ENCODE results near the gene ATP2A3. TPM values are rescaled to one million over a fixed set of nuclear protein-coding genes. Genes with fewer than 3 reads are reported as not detected.
A peak's percentile ranks its signal among the peaks of the same experiment; 100 is the strongest.

Gene ATP2A3
- total RNA-seq, 2 donors from 2014 or later, result 16.3 to 44.5 TPM

- intact Hi-C loops (cut with DNase I), result no loop called here
- Histone ChIP-seq H3K36me3 (no peaks in the 10 kb centered on the region), H3K9me3 (no peaks in the 10 kb centered on the region), H3K4me1 (replicated peaks) (peaks cover 11% of the 10 kb centered on the region), H3K27ac (no peak overlapping the region), H3K4me3 (no peak overlapping the region), H3K27me3 (replicated peaks; ENCODE audit: insufficient read depth) (no peaks in the 10 kb centered on the region)
- TF ChIP-seq POLR2AphosphoS5 (IDR thresholded peaks at IDR 0.05) (no peak), POLR2A (IDR thresholded peaks at IDR 0.05) (no peak), CTCF (IDR thresholded peaks at IDR 0.05) (no peak)
- 83% methylated on average over 19 of the region's 19 CpGs for WGBS
- DNase-seq (ENCODE audit: low spot score), result no peak
Observed at GRCh38 chr17:3980381-3981014, 16.3 kb upstream of the ATP2A3 start.

- WGBS, result 96% methylated on average over 4 of the region's 4 CpGs
- TF ChIP-seq POLR2A (IDR thresholded peaks at IDR 0.05), result no peak
- TF ChIP-seq CTCF (IDR thresholded peaks at IDR 0.05), result no peak
- no peak for TF ChIP-seq POLR2AphosphoS5 (IDR thresholded peaks at IDR 0.05)
- intact Hi-C loops (cut with DNase I), result no loop called here
- H3K27me3 ChIP-seq (replicated peaks; ENCODE audit: insufficient read depth), result no peaks in the 10 kb centered on the region
- H3K27ac ChIP-seq, result peak overlapping the region in 1 of 2 donors; percentile 56
- H3K9me3 ChIP-seq, result no peaks in the 10 kb centered on the region
- peaks cover 11% of the 10 kb centered on the region for H3K4me1 ChIP-seq (replicated peaks)
- no peaks in the 10 kb centered on the region for H3K36me3 ChIP-seq
- DNase-seq (ENCODE audit: low spot score), result no peak
- no peak overlapping the region for H3K4me3 ChIP-seq
Observed at GRCh38 chr17:3979290-3979611, 15.0 kb upstream of the ATP2A3 start.

- H3K4me3 ChIP-seq, result no peak overlapping the region
- H3K27me3 ChIP-seq (replicated peaks; ENCODE audit: insufficient read depth), result no peaks in the 10 kb centered on the region
- peak overlapping the region in 1 of 2 donors; percentile 56 for H3K27ac ChIP-seq
- H3K9me3 ChIP-seq, result no peaks in the 10 kb centered on the region
- intact Hi-C loops (cut with DNase I), result no loop called here
- peak; percentile 53 for DNase-seq (ENCODE audit: low spot score)
- WGBS, result 70% methylated on average over 6 of the region's 6 CpGs
- H3K36me3 ChIP-seq, result no peaks in the 10 kb centered on the region
- H3K4me1 ChIP-seq (replicated peaks), result peaks cover 11% of the 10 kb centered on the region
- TF ChIP-seq POLR2AphosphoS5 (IDR thresholded peaks at IDR 0.05) (peak; percentile 77), CTCF (IDR thresholded peaks at IDR 0.05) (no peak), POLR2A (IDR thresholded peaks at IDR 0.05) (no peak)
Observed at GRCh38 chr17:3978421-3979289, 14.4 kb upstream of the ATP2A3 start.

- no peak for DNase-seq (ENCODE audit: low spot score)
- Histone ChIP-seq H3K27ac (peak overlapping the region; percentile 50 to 56), H3K4me1 (replicated peaks) (peaks cover 11% of the 10 kb centered on the region), H3K36me3 (no peaks in the 10 kb centered on the region), H3K4me3 (no peak overlapping the region), H3K27me3 (replicated peaks; ENCODE audit: insufficient read depth) (no peaks in the 10 kb centered on the region), H3K9me3 (no peaks in the 10 kb centered on the region)
- no peak for TF ChIP-seq POLR2AphosphoS5 (IDR thresholded peaks at IDR 0.05)
- no peak for TF ChIP-seq CTCF (IDR thresholded peaks at IDR 0.05)
- TF ChIP-seq POLR2A (IDR thresholded peaks at IDR 0.05), result no peak
- WGBS, result 69% methylated on average over 9 of the region's 9 CpGs
- intact Hi-C loops (cut with DNase I), result no loop called here
Observed at GRCh38 chr17:3977387-3977786, 13.2 kb upstream of the ATP2A3 start.

Measured in prostate gland (tissue), 2 donors.